Endodermal cell (in vitro differentiated cells): ENCODE data around the gene RIC1. TPM values are rescaled to one million over a fixed set of nuclear protein-coding genes. Genes with fewer than 3 reads are reported as not detected.

Source experiments
- DNase-seq: peaks from one replicate; pipeline ENCODE4 v3.0.0-alpha.2; 2017
- H3K27ac ChIP-seq: 2 replicates; pipeline ENCODE4 v1.5.1; 2013; ENCODE audit warnings: mild to moderate bottlenecking, low read depth, low read length, moderate library complexity
- H3K27me3 ChIP-seq: 2 replicates; pipeline ENCODE4 v1.6.1; 2013; ENCODE audit warnings: mild to moderate bottlenecking, low read length, moderate library complexity; ENCODE audit not compliant: insufficient read depth, control insufficient read depth, poor library complexity, severe bottlenecking
- H3K36me3 ChIP-seq: 2 replicates; pipeline ENCODE4 v1.7.0; 2013; ENCODE audit warnings: mild to moderate bottlenecking, low read length, moderate library complexity; ENCODE audit not compliant: control insufficient read depth, insufficient read depth
- H3K4me1 ChIP-seq: one replicate; pipeline ENCODE4 v1.7.0; 2013; ENCODE audit warnings: low read length; ENCODE audit not compliant: control insufficient read depth, insufficient read depth
- H3K4me3 ChIP-seq: 2 replicates; pipeline ENCODE4 v1.5.1; 2013; ENCODE audit warnings: mild to moderate bottlenecking, low read length, moderate library complexity
- H3K9ac ChIP-seq: 2 replicates; pipeline ENCODE4 v1.6.1; 2013; ENCODE audit warnings: mild to moderate bottlenecking, low read length, moderate library complexity; ENCODE audit not compliant: poor library complexity, severe bottlenecking; ENCODE audit errors: extremely low read depth
- H3K9me3 ChIP-seq: 2 replicates; pipeline ENCODE4 v1.6.1; 2013; ENCODE audit warnings: mild to moderate bottlenecking, low read length, moderate library complexity; ENCODE audit not compliant: control insufficient read depth
- H3K27ac Mint-ChIP-seq: 2 replicates; pipeline ENCODE4 v1.8.0; 2020; ENCODE audit warnings: mixed read lengths
- H3K27me3 Mint-ChIP-seq: 2 replicates; pipeline ENCODE4 v1.8.0; 2021; ENCODE audit warnings: mild to moderate bottlenecking, mixed read lengths; ENCODE audit not compliant: insufficient read depth
- H3K36me3 Mint-ChIP-seq: 2 replicates; pipeline ENCODE4 v1.8.0; 2020; ENCODE audit warnings: low read depth, mixed read lengths
- H3K4me1 Mint-ChIP-seq: 2 replicates; pipeline ENCODE4 v1.8.0; 2020; ENCODE audit warnings: mixed read lengths
- H3K4me3 Mint-ChIP-seq: 2 replicates; pipeline ENCODE4 v1.8.0; 2020; ENCODE audit warnings: mild to moderate bottlenecking, moderate library complexity, mixed read lengths
- H3K9me3 Mint-ChIP-seq: 2 replicates; pipeline ENCODE4 v1.8.0; 2020; ENCODE audit warnings: mild to moderate bottlenecking, mixed read lengths
- WGBS, 2 experiments: methylation state at CpG; one replicate each; pipeline versions ENCODE4 v1.1.5 to v1.1.7; 2013; ENCODE audit warnings: missing lambda C conversion rate in 2 of 2, mixed read lengths in 1 of 2; ENCODE audit not compliant: insufficient coverage in 1 of 2, insufficient read length in 1 of 2; 5-methylcytosine and 5-hydroxymethylcytosine counted together
- total RNA-seq, 2 donors: library from RNA; stranded (reverse); fragmentation: NEBNext Ultra II Directional in 1 of 2; extraction: Animal tissue kit (Norgen Biotek cat#: 25700) in 1 of 2; gene quantifications; 2 replicates in 1 of 2; 3 replicates in 1 of 2; pipeline ENCODE4 v1.2.1, GENCODE V29; 2021
- TF ChIP-seq, protein P1 (sequence below): fragments of 200-600 bp; sonication (generic); conservative IDR thresholded peaks from 2 replicates; pipeline ENCODE4 v1.5.0; 2021; ENCODE audit warnings: antibody characterized with exemption, mild to moderate bottlenecking

Gene RIC1
- total RNA-seq, 2 donors from 2014 or later: 27.0 to 27.1 TPM

DNA sequence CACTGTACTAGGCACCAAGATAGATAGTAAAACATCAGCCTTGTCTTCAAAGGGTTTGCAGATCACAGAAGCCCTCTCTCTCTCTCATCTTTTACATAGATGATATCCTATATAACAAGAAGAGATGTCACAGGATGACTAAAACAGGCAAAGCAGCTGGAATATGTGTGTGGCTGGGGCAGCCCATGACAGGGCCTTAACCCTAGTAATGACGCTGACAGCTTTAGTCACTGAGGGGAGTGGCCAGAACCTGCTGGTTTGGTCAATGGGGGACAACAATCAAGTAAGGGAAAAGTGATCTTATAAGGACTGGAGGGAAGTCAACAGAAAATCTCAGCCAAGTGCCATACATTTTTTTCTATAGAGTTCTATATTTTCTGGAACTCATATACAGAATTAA, 41.9 kb upstream of the RIC1 start:
- no peaks in the 10 kb centered on the region for H3K36me3 Mint-ChIP-seq
- WGBS, 2 experiments: 75 to 83% methylated on average over 1 of the region's 1 CpG
- H3K9me3 Mint-ChIP-seq: no peaks in the 10 kb centered on the region
- Histone ChIP-seq H3K9ac (no peak overlapping the region), H3K4me1 (no peaks in the 10 kb centered on the region), H3K27me3 (no peaks in the 10 kb centered on the region), H3K27ac (no peak overlapping the region), H3K4me3 (no peak overlapping the region), H3K36me3 (no peaks in the 10 kb centered on the region), H3K9me3 (no peaks in the 10 kb centered on the region)
- H3K4me3 Mint-ChIP-seq: no peak overlapping the region
- peaks cover 18% of the 10 kb centered on the region for H3K4me1 Mint-ChIP-seq
- TF ChIP-seq, protein P1, sequence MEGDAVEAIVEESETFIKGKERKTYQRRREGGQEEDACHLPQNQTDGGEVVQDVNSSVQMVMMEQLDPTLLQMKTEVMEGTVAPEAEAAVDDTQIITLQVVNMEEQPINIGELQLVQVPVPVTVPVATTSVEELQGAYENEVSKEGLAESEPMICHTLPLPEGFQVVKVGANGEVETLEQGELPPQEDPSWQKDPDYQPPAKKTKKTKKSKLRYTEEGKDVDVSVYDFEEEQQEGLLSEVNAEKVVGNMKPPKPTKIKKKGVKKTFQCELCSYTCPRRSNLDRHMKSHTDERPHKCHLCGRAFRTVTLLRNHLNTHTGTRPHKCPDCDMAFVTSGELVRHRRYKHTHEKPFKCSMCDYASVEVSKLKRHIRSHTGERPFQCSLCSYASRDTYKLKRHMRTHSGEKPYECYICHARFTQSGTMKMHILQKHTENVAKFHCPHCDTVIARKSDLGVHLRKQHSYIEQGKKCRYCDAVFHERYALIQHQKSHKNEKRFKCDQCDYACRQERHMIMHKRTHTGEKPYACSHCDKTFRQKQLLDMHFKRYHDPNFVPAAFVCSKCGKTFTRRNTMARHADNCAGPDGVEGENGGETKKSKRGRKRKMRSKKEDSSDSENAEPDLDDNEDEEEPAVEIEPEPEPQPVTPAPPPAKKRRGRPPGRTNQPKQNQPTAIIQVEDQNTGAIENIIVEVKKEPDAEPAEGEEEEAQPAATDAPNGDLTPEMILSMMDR: no peak
- H3K27me3 Mint-ChIP-seq: no peaks in the 10 kb centered on the region
- no peak for DNase-seq
- H3K27ac Mint-ChIP-seq: peak overlapping the region; percentile 21

DNA sequence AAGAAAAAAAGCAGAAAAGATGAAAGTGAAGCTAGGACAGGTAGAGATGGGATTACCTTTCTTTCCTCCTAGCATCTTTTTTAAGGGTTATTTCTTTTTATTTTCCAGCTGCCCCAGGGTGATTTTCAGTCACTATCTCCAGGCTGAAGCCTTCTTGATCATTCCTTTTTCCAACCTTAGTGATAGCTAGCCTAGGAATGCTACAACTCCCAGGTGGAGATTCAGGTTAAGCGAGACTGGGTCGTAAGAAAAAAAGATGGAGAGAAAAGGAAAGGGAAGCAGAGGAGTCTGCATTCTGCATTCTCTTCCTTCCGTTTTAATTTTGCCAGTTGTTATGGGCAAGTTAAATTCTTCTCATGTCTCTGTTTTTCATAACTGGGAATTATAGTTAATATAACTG, 36.7 kb upstream of the RIC1 start:
- no peaks in the 10 kb centered on the region for H3K27me3 Mint-ChIP-seq
- H3K9me3 ChIP-seq: no peaks in the 10 kb centered on the region
- no peak overlapping the region for H3K9ac ChIP-seq
- no peak overlapping the region for H3K4me3 ChIP-seq
- H3K36me3 Mint-ChIP-seq: no peaks in the 10 kb centered on the region
- no peak overlapping the region for H3K27ac Mint-ChIP-seq
- TF ChIP-seq, protein P1: no peak
- 83 to 95% methylated on average over 3 of the region's 3 CpGs for WGBS, 2 experiments
- H3K4me1 ChIP-seq: peaks cover 4% of the 10 kb centered on the region
- no peak overlapping the region for H3K4me3 Mint-ChIP-seq
- H3K27me3 ChIP-seq: no peaks in the 10 kb centered on the region
- no peaks in the 10 kb centered on the region for H3K9me3 Mint-ChIP-seq
- no peaks in the 10 kb centered on the region for H3K36me3 ChIP-seq
- H3K27ac ChIP-seq: no peak overlapping the region
- DNase-seq: no peak
- H3K4me1 Mint-ChIP-seq: peaks cover 18% of the 10 kb centered on the region

DNA sequence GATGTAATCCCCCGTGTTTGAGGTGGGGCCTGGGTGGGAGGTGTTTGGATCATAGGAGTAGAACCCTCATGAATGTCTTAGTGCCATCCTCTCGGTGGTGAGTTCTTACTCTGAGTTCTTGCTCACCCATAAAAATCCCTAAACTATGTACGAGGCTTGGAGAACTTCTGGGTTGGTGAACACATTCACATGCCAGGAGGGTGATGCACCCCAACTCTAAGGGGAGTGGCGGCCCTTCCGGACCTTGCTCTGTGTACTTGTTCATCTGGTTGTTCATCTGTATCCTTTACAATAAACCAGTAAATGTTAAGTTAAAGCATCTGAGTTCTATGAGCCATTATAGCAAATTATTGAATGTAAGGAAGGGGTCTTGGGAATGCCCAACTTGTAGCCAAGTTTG, 36.0 kb upstream of the RIC1 start:
- TF ChIP-seq, protein P1: no peak

More for the DNA sequence above, 36.0 kb upstream of the RIC1 start:
- 95 to 100% methylated on average over 1 to 5 of the region's 5 CpGs for WGBS, 2 experiments
- H3K36me3 ChIP-seq: no peaks in the 10 kb centered on the region
- no peaks in the 10 kb centered on the region for H3K27me3 Mint-ChIP-seq
- H3K27ac ChIP-seq: no peak overlapping the region
- no peak for DNase-seq
- no peaks in the 10 kb centered on the region for H3K9me3 ChIP-seq
- no peak overlapping the region for H3K4me3 ChIP-seq
- H3K9me3 Mint-ChIP-seq: no peaks in the 10 kb centered on the region
- no peaks in the 10 kb centered on the region for H3K27me3 ChIP-seq
- no peak overlapping the region for H3K9ac ChIP-seq
- H3K27ac Mint-ChIP-seq: no peak overlapping the region
- no peak overlapping the region for H3K4me3 Mint-ChIP-seq
- H3K4me1 ChIP-seq: peaks cover 4% of the 10 kb centered on the region
- no peaks in the 10 kb centered on the region for H3K36me3 Mint-ChIP-seq
- peaks cover 18% of the 10 kb centered on the region for H3K4me1 Mint-ChIP-seq
